ENCODE results near the gene TM7SF3. TPM values are rescaled to one million over a fixed set of nuclear protein-coding genes. Genes with fewer than 3 reads are reported as not detected.

TM7SF3 gene
- total RNA-seq, 2 experiments from 2014 or later, result 8.3 to 9.5 TPM

DNA sequence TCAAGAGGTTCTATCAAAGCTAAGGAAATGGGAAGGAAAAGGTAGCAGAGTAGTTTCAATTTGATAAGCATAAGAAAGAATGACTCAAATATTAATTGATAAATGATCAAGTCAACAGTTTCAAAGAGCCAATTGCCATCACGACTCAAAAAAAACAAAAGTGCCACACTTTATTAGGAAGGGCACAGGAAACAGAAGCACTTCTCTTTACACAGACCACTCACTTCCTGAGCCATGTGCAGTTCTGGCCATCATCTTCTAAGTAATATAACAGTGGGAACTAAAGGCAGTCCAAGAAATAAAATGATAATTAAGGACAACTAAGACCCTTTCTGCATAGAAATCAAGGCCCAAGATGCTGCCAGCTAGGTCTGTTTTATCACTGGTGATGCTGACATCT lies 13.2 kb downstream of the TM7SF3 start:
- POLR2A ChIA-PET, result no interaction called here

DNA sequence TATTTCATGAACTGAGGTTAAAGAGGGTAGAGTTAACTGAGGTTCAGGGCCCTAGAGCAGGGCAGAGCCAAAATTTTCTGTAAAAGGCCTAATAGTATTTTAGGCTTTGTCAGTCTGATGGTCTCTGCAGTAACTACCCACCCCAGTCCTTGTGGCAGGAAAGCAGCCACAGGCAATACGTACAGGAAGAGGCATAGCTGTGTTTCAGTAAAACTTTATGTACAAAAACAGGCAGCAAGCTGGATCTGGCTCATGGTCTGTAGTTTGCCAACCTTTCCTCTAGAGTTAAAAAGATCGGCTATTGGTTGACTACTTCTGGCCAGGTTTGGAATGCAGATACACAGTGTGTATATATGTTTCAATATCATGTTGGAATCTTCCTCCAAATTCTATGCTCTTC lies 17.2 kb downstream of the TM7SF3 start:
- H3K27me3 Mint-ChIP-seq, result no peaks in the 10 kb centered on the region
- ChIA-PET POLR2A (no interaction called here), CTCF (interaction anchor here (0.6 to 2.0 kb wide), 3 partner anchors 17 to 113 kb away, joined by 3 to 6 read pairs (median 3); partner anchors contain the start of gene TM7SF3)
- ATAC-seq (ENCODE audit: poor library complexity), result no peak
- TF ChIP-seq, protein P1, sequence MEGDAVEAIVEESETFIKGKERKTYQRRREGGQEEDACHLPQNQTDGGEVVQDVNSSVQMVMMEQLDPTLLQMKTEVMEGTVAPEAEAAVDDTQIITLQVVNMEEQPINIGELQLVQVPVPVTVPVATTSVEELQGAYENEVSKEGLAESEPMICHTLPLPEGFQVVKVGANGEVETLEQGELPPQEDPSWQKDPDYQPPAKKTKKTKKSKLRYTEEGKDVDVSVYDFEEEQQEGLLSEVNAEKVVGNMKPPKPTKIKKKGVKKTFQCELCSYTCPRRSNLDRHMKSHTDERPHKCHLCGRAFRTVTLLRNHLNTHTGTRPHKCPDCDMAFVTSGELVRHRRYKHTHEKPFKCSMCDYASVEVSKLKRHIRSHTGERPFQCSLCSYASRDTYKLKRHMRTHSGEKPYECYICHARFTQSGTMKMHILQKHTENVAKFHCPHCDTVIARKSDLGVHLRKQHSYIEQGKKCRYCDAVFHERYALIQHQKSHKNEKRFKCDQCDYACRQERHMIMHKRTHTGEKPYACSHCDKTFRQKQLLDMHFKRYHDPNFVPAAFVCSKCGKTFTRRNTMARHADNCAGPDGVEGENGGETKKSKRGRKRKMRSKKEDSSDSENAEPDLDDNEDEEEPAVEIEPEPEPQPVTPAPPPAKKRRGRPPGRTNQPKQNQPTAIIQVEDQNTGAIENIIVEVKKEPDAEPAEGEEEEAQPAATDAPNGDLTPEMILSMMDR (IDR thresholded peaks at IDR 0.05), result no peak
- Histone ChIP-seq H3K27me3 (ENCODE audit: control insufficient read depth in 1 of 2, insufficient read depth in 2 of 2, low read length in 2 of 2) (no peaks in the 10 kb centered on the region), H3K4me3 (ENCODE audit: low read length) (no peak overlapping the region), H3K9me3 (ENCODE audit: control insufficient read depth in 1 of 2, insufficient read depth in 1 of 2, low read length in 2 of 2) (no peaks in the 10 kb centered on the region), H3K27ac (ENCODE audit: low read depth in 1 of 2, low read length in 2 of 2) (no peak overlapping the region), H3K4me1 (ENCODE audit: insufficient read depth, low read length) (peaks cover 4% of the 10 kb centered on the region), H3K36me3 (ENCODE audit: insufficient read depth, low read length) (peaks cover 35% of the 10 kb centered on the region)
- no peak overlapping the region for H3K4me3 Mint-ChIP-seq
- intact Hi-C loops (cut with DNase I, micrococcal nuclease), result no loop called here
- DNase-seq, result no peak
- peaks cover 8% of the 10 kb centered on the region for H3K4me1 Mint-ChIP-seq (ENCODE audit: low read depth)
- H3K36me3 Mint-ChIP-seq (ENCODE audit: low read depth), result peaks cover 80% of the 10 kb centered on the region
- no peak overlapping the region for H3K27ac Mint-ChIP-seq
- H3K9me3 Mint-ChIP-seq, result no peaks in the 10 kb centered on the region

More for the DNA sequence above, 13.2 kb downstream of the TM7SF3 start:
- CTCF ChIA-PET, result interaction anchor here (1.6 kb wide), 2 partner anchors 13 to 19 kb away, joined by 4 to 5 read pairs; partner anchors contain the start of gene TM7SF3
- H3K4me3 Mint-ChIP-seq, result no peak overlapping the region
- intact Hi-C loops (cut with DNase I, micrococcal nuclease), result no loop called here
- no peaks in the 10 kb centered on the region for H3K9me3 Mint-ChIP-seq
- H3K27ac Mint-ChIP-seq, result no peak overlapping the region
- ATAC-seq (ENCODE audit: poor library complexity), result no peak
- H3K36me3 Mint-ChIP-seq (ENCODE audit: low read depth), result peaks cover 62% of the 10 kb centered on the region
- Histone ChIP-seq H3K4me1 (ENCODE audit: insufficient read depth, low read length) (peaks cover 4% of the 10 kb centered on the region), H3K36me3 (ENCODE audit: insufficient read depth, low read length) (peaks cover 12% of the 10 kb centered on the region), H3K27me3 (ENCODE audit: control insufficient read depth in 1 of 2, insufficient read depth in 2 of 2, low read length in 2 of 2) (no peaks in the 10 kb centered on the region), H3K4me3 (ENCODE audit: low read length) (no peak overlapping the region), H3K27ac (ENCODE audit: low read depth in 1 of 2, low read length in 2 of 2) (no peak overlapping the region), H3K9me3 (ENCODE audit: control insufficient read depth in 1 of 2, insufficient read depth in 1 of 2, low read length in 2 of 2) (no peaks in the 10 kb centered on the region)
- TF ChIP-seq, protein P1 (IDR thresholded peaks at IDR 0.05), result no peak
- H3K27me3 Mint-ChIP-seq, result no peaks in the 10 kb centered on the region
- peaks cover 33% of the 10 kb centered on the region for H3K4me1 Mint-ChIP-seq (ENCODE audit: low read depth)
- DNase-seq, result no peak

GRCh38 chr12:26995706-26996105 lies 18.5 kb downstream of the TM7SF3 start:
- TF ChIP-seq, protein P1 (IDR thresholded peaks at IDR 0.05), result no peak
- H3K36me3 Mint-ChIP-seq (ENCODE audit: low read depth), result peaks cover 77% of the 10 kb centered on the region
- CTCF ChIA-PET, result interaction anchor here (1.5 to 2.0 kb wide), 2 partner anchors 18 to 24 kb away, joined by 3 to 6 read pairs; partner anchors contain the start of gene TM7SF3

More at GRCh38 chr12:26995706-26996105, 18.5 kb downstream of the TM7SF3 start:
- no peak overlapping the region for H3K4me3 Mint-ChIP-seq
- no peaks in the 10 kb centered on the region for H3K9me3 Mint-ChIP-seq
- Histone ChIP-seq H3K9me3 (ENCODE audit: control insufficient read depth in 1 of 2, insufficient read depth in 1 of 2, low read length in 2 of 2) (no peaks in the 10 kb centered on the region), H3K4me3 (ENCODE audit: low read length) (no peak overlapping the region), H3K27me3 (ENCODE audit: control insufficient read depth in 1 of 2, insufficient read depth in 2 of 2, low read length in 2 of 2) (no peaks in the 10 kb centered on the region), H3K4me1 (ENCODE audit: insufficient read depth, low read length) (no peaks in the 10 kb centered on the region), H3K36me3 (ENCODE audit: insufficient read depth, low read length) (peaks cover 37% of the 10 kb centered on the region), H3K27ac (ENCODE audit: low read depth in 1 of 2, low read length in 2 of 2) (no peak overlapping the region)
- ATAC-seq (ENCODE audit: poor library complexity) (no peak), DNase-seq (no peak)
- intact Hi-C loops (cut with DNase I, micrococcal nuclease), result no loop called here
- no peak overlapping the region for H3K27ac Mint-ChIP-seq
- H3K4me1 Mint-ChIP-seq (ENCODE audit: low read depth), result no peaks in the 10 kb centered on the region
- POLR2A ChIA-PET, result no interaction called here
- no peaks in the 10 kb centered on the region for H3K27me3 Mint-ChIP-seq

Data from CD4-positive, alpha-beta T cell (primary cell).